Urinary bladder (tissue), 4 donors: ENCODE results near the gene STIP1. TPM values are rescaled to one million over a fixed set of nuclear protein-coding genes. Genes with fewer than 3 reads are reported as not detected.
A peak's percentile ranks its signal among the peaks of the same experiment; 100 is the strongest.

Experiments used
- DNase-seq: peaks from one replicate; pipeline ENCODE4 v3.0.0-alpha.2; 2015; ENCODE audit errors: extremely low spot score
- H3K27ac ChIP-seq: one replicate; pipeline ENCODE4 v1.5.1; 2013; ENCODE audit warnings: low read depth, mild to moderate bottlenecking, moderate library complexity
- H3K36me3 ChIP-seq: one replicate; pipeline ENCODE4 v1.6.1; 2013; ENCODE audit warnings: mild to moderate bottlenecking, moderate library complexity; ENCODE audit not compliant: insufficient read depth
- H3K4me1 ChIP-seq: one replicate; pipeline ENCODE4 v1.6.1; 2013; ENCODE audit warnings: mild to moderate bottlenecking, moderate library complexity; ENCODE audit not compliant: insufficient read depth
- H3K4me3 ChIP-seq: one replicate; pipeline ENCODE4 v1.5.1; 2013; ENCODE audit warnings: low read depth, low read length
- WGBS: extraction: QIAGEN DNeasy Blood & Tissue Kit; methylation state at CpG from one replicate; pipeline ENCODE4 v1.1.7; 2013; 5-methylcytosine and 5-hydroxymethylcytosine counted together
- polyA plus RNA-seq: library from polyadenylated mRNA; stranded (reverse); fragments of 200-250 nt; gene quantifications from one replicate; pipeline ENCODE4 v1.2.3, GENCODE V29; 2013
- total RNA-seq: library from RNA; depleted of rRNA; stranded (reverse); fragments of >200 nt; gene quantifications from one replicate; pipeline ENCODE4 v1.2.3, GENCODE V29; 2014
- donor health status: healthy with polysubstance abuse.
- donor health status: healthy.

The STIP1 gene
- total and polyA plus RNA-seq, 2 donors, result 42.7 to 84.0 TPM

DNA sequence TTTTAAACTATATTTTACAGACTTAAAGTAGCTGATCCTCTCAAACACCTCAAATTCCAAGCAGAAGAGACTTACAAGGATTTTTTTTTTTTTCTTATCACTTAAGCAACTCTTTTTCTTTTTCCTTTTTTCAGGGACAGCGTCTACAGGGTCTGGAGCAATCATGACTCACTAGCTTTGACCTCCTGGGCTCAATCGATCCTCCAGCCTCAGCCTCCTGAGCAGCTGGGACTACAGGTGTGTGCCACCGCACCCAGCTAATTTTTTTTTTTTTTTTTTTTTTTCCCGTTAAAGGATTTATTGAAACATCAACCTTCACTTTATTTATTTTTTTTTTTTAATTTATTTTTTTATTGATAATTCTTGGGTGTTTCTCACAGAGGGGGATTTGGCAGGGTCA is 15.6 kb upstream of the STIP1 start:
- 89% methylated on average over 4 of the region's 4 CpGs for WGBS

GRCh38 chr11:64173616-64174355 is 12.2 kb upstream of the STIP1 start:
- WGBS, result 73% methylated on average over 4 of the region's 4 CpGs
- Histone ChIP-seq H3K27ac (no peak overlapping the region), H3K36me3 (no peaks in the 10 kb centered on the region), H3K4me3 (no peak overlapping the region), H3K4me1 (no peaks in the 10 kb centered on the region)
- DNase-seq, result no peak

More for the DNA sequence above, 15.6 kb upstream of the STIP1 start:
- no peak for DNase-seq
- Histone ChIP-seq H3K4me3 (no peak overlapping the region), H3K36me3 (no peaks in the 10 kb centered on the region), H3K27ac (no peak overlapping the region), H3K4me1 (no peaks in the 10 kb centered on the region)

- no peaks in the 10 kb centered on the region for H3K4me1 ChIP-seq
- no peak overlapping the region for H3K4me3 ChIP-seq
- WGBS, result 85% methylated on average over 8 of the region's 8 CpGs
- DNase-seq, result no peak
- no peaks in the 10 kb centered on the region for H3K36me3 ChIP-seq
- no peak overlapping the region for H3K27ac ChIP-seq
Observed at GRCh38 chr11:64176751-64177150, 9.2 kb upstream of the STIP1 start.

DNA sequence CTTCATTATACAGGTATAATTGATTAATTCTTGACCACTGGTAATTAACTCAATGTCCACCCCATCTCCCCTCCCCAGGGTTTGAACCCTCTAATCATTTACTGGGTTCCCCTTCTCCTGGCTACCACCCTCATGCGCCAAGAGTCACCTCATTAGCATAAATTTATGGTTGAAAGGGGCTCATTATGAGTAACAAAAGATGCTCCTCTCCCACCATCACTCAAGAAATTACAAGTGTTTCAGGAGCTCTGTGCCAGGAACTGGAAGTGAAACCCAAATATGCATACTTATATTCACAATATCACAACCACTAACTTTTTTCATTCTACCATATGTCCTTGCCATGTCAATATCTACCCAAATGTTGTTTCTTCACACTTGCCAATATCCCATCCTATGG is 7.8 kb upstream of the STIP1 start:
- WGBS, result 98% methylated on average over 1 of the region's 1 CpG
- Histone ChIP-seq H3K4me3 (no peak overlapping the region), H3K36me3 (no peaks in the 10 kb centered on the region)

GRCh38 chr11:64178951-64179639 is 6.9 kb upstream of the STIP1 start:
- WGBS, result 96% methylated on average over 12 of the region's 12 CpGs
- Histone ChIP-seq H3K27ac (no peak overlapping the region), H3K36me3 (no peaks in the 10 kb centered on the region), H3K4me1 (no peaks in the 10 kb centered on the region), H3K4me3 (no peak overlapping the region)
- no peak for DNase-seq

More for the DNA sequence above, 7.8 kb upstream of the STIP1 start:
- no peak for DNase-seq
- H3K4me1 ChIP-seq, result no peaks in the 10 kb centered on the region
- H3K27ac ChIP-seq, result no peak overlapping the region

GRCh38 chr11:64180891-64181290 is 5.1 kb upstream of the STIP1 start:
- H3K36me3 ChIP-seq, result no peaks in the 10 kb centered on the region
- H3K4me3 ChIP-seq, result no peak overlapping the region
- DNase-seq, result no peak
- 28% methylated on average over 5 of the region's 5 CpGs for WGBS
- peak overlapping the region; percentile 59 for H3K27ac ChIP-seq
- H3K4me1 ChIP-seq, result no peaks in the 10 kb centered on the region

DNA sequence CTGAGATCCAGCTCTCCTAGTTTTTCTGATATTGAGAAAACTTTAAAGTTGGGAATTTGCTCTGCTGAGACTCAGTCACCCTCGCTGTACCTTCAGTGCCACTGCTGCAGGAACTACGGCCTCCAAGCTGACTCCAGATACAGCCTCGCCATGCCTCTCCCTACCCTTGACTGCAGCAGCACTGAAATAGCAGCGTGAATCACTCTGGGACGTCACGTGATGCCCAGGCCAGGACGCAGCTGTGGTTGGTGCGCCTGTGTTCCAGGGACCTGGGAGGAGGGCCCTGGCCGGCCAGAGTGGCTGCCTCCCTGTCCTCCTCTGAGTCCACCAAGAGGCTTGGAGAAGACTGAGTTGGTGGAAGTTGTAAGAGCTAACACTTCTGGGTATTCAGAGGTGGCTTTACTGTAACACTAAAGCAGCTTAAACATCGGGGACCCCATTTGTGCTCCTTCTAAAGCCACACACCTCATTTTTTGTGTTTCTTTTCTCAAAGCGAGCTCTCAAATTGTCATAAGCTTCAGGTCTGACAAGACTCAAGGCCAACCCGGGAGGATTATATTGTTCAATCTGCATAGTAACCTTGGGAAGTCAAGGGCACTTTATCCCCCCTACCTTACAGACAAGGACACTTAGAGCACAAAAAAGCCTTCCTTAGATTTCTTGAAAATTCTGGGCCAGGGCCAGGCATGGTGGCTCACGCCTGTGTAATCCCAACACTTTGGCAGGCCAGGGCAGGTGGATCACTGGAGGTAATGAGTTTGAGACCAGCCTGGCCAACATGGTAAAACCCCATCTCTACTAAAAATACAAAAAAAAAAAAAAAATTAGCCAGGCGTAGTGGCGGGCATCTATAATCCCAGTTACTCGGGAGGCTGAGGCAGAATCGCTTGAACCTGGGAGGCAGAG is 4.2 kb upstream of the STIP1 start:
- DNase-seq, result peak; percentile 70
- Histone ChIP-seq H3K36me3 (no peaks in the 10 kb centered on the region), H3K4me3 (no peak overlapping the region), H3K27ac (peak overlapping the region; percentile 25), H3K4me1 (no peaks in the 10 kb centered on the region)
- WGBS, result 37% methylated on average over 17 of the region's 17 CpGs

DNA sequence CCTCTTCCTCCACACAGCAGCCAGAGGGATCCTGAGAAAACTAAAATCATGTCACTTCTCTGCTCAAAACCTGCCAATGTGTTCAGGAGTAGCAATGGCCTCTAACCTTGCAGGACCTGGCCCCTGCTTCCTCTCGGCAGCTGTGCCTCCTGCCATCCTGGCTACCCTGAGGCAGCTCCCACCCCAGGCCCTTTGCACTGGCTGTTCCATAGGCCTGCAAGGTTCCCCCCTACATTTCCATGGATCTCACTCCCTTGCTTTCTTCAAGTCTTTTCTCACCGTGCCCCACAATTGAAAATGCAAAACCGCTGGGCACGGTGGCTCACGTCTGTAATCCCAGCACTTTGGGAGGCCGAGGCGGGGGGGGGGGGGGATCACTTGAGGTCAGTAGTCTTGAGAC is 2.1 kb upstream of the STIP1 start:
- WGBS, result 84% methylated on average over 7 of the region's 7 CpGs
- no peak for DNase-seq
- H3K4me3 ChIP-seq, result no peak overlapping the region
- H3K27ac ChIP-seq, result no peak overlapping the region
- no peaks in the 10 kb centered on the region for H3K4me1 ChIP-seq
- H3K36me3 ChIP-seq, result no peaks in the 10 kb centered on the region

- Histone ChIP-seq H3K4me3 (peak overlapping the region; percentile 48), H3K27ac (peak overlapping the region; percentile 85), H3K36me3 (no peaks in the 10 kb centered on the region), H3K4me1 (no peaks in the 10 kb centered on the region)
- DNase-seq, result peak; percentile 62
- WGBS, result under 1% methylated on average over 52 of the region's 52 CpGs
Observed at GRCh38 chr11:64185175-64185692, 737 bp upstream of the STIP1 start.

DNA sequence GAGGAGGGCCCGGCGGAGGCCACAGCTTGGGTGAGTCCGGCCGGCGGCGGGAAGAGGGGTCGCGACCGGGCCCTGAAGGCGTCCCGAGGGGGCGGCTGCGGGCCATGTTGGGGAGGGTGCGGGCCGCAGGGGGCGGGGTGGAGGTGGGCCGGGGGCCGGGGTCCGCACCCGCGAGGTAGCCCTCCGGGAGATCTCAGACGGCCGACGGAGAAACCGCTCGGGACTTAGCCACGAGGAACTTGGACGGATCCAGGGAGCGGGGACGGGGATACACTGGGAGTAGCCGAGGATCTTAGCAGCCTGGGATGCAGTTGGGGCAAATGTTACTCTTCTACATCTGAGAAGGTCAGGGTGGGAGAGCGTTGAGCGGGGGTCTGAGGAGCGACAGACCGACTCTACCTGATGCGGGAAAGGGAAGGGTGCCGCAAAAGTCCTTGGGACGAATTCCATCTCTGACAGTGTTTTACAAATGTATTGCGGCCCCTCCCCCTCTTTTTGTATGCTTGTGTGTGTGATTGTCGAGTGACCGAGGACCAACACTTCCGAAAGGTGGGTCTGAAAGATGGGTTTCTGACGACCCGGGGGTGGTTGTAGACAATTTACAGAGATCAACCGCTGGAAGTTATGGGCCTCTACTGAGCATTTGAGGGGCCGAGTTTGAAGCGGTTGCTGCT is 658 bp downstream of the STIP1 start:
- Histone ChIP-seq H3K4me1 (no peaks in the 10 kb centered on the region), H3K4me3 (no peak overlapping the region), H3K36me3 (no peaks in the 10 kb centered on the region), H3K27ac (no peak overlapping the region)
- no peak for DNase-seq
- WGBS, result 2% methylated on average over 48 of the region's 48 CpGs

GRCh38 chr11:64192434-64192833 is 6.5 kb downstream of the STIP1 start:
- H3K36me3 ChIP-seq, result peaks cover 4% of the 10 kb centered on the region
- H3K4me3 ChIP-seq, result no peak overlapping the region
- 93% methylated on average over 5 of the region's 5 CpGs for WGBS
- H3K27ac ChIP-seq, result no peak overlapping the region
- DNase-seq, result no peak
- H3K4me1 ChIP-seq, result no peaks in the 10 kb centered on the region

DNA sequence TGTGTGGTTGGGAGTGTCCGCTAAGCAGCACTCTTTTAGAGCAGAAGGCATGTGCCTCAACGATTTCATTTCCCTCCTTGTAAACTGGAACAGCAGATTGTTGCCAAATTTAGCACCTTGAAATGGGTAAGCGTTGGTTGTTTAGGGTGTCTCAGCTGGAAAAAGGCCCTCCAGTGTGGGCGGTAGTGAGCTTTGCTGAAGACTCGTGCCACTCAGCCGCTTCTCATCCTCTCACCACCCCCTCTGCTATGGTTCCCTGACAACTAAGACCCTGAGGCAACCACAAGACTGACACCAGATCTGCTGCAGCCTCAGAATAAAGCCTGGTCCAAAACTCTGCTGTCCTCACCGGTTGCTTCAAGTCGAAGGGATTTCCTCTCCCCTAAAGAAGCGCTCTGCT is 10.7 kb downstream of the STIP1 start:
- Histone ChIP-seq H3K4me1 (no peaks in the 10 kb centered on the region), H3K27ac (no peak overlapping the region), H3K36me3 (peaks cover 4% of the 10 kb centered on the region), H3K4me3 (no peak overlapping the region)
- 84% methylated on average over 9 of the region's 9 CpGs for WGBS
- DNase-seq, result no peak

DNA sequence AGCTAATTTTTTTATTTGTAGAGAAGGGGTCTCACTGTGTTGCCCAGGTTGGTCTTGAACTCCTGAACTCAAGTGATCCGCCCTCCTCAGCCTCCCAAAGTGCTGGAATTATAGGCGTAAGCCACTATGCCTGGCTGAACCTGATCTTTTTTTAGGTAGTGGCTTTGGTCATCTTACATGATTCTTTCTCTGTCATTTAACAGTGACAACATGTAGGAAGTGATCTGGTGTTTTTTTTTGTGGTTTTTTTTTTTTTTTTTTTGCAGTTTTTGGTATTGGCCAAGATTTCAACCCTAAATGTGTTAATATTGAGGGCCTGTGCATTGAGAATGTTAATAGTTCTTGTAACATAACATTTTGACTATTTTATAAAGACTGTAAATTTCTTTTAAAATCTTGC is 12.5 kb downstream of the STIP1 start:
- Histone ChIP-seq H3K4me1 (no peaks in the 10 kb centered on the region), H3K27ac (no peak overlapping the region), H3K4me3 (no peak overlapping the region), H3K36me3 (peaks cover 4% of the 10 kb centered on the region)
- DNase-seq, result no peak
- 98% methylated on average over 2 of the region's 2 CpGs for WGBS
